GM21515 (cell line): ENCODE data around the gene TNFRSF19.
"Not testable (repeated sequence)": the region's sequence is repeated elsewhere in the genome, so short reads cannot be mapped to it uniquely, and the experiment has no call there.

ENCODE experiments used
- ATAC-seq: cut with Tn5 transposase; IDR thresholded peaks from one replicate; pipeline ENCODE4 v1.9.1; 2021; ENCODE audit not compliant: unreplicated experiment

TNFRSF19 gene

GRCh38 chr13:23652909-23653726, 82.9 kb downstream of the TNFRSF19 start:
- ATAC-seq, result no peak

DNA sequence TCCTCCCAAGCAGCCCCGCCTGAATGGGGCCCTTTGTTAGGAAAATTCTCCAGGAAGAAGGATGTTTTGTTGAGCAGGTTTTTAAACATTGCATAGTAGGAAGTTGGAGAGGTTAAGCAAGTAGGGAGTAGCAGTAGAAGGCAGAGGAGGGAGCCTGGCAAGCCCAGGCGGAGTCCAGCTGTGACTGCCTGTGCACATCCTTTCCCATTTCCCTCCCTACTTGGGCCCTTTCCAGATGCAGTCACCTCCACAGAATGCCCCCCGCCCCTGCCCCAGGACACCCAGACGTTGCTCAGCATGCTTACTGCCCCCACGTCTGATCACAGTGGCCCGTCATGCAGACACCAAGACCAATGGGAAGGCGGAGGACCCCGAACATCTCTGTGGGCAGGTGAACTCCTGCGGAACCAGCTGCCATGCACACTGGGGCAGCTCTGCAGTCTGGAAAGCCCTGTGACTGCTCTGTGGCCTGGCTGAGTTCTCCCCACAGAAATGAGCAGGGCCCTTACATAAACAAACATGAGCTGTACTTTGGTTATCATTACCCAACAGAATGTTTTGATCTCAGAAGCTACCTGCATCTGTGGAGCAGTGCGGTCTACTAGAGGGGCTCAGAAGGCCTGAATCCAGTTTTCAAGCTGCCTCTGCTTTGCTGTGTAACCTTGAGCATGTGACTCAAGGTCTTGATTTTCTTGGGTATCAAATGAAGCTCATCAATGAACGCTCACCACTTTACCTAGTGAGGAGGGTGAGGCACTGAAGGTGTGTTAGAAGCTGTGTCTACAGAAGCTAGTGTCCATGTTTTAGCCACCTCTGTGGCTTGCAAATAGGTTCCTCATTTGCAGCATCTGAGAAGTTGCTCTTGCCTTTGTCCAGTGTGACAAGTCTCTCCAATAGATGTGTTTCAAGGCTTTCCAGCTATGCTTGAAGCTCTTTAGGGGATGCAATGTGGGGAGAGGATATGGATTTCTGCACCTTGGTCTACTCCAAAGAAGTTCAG, 84.2 kb downstream of the TNFRSF19 start:
- no peak for ATAC-seq

GRCh38 chr13:23655321-23655720, 85.1 kb downstream of the TNFRSF19 start:
- no peak for ATAC-seq

- no peak for ATAC-seq
Measured at GRCh38 chr13:23656637-23657371, 86.6 kb downstream of the TNFRSF19 start.

DNA sequence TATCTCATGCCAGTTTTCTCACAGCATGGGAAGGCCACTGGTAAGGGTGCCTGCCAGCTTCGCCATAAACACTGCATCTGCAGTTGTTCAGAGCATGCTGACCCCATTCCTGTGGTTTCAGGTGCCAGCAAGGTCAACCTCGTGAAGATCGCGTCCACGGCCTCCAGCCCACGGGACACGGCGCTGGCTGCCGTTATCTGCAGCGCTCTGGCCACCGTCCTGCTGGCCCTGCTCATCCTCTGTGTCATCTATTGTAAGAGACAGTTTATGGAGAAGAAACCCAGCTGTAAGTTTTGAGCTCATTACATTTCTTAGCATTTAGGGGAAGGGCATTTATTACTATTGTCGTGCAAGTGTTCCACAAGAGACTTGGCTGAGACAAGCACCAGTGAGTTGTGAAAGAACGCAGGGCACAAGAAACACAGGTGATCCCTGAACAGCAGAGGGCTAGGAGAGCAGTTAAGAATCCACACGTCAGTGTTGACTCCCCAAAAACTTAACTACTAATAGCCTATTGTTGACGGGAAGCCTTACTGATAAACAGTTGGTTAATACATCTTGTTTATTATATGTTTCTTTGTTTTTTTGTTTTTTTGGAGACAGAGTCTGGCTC, 88.8 kb downstream of the TNFRSF19 start:
- no peak for ATAC-seq

DNA sequence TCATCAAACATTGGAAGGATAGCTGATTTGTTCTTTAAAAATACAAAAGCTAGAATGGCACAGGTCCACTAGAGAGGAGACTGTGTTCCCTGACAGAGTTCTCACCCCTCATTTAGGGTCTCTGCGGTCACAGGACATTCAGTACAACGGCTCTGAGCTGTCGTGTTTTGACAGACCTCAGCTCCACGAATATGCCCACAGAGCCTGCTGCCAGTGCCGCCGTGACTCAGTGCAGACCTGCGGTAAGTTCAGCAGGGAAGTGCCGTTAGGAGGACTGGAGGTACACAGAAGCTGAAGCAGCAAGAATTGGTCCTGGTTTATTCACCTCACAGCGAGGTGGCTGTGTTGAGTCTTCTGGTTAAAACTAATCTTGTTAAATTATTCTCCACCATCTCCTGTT, 90.0 kb downstream of the TNFRSF19 start:
- no peak for ATAC-seq

GRCh38 chr13:23666582-23666981, 96.4 kb downstream of the TNFRSF19 start:
- no peak for ATAC-seq

- ATAC-seq, result no peak
Measured at GRCh38 chr13:23667750-23668149, 97.5 kb downstream of the TNFRSF19 start.

DNA sequence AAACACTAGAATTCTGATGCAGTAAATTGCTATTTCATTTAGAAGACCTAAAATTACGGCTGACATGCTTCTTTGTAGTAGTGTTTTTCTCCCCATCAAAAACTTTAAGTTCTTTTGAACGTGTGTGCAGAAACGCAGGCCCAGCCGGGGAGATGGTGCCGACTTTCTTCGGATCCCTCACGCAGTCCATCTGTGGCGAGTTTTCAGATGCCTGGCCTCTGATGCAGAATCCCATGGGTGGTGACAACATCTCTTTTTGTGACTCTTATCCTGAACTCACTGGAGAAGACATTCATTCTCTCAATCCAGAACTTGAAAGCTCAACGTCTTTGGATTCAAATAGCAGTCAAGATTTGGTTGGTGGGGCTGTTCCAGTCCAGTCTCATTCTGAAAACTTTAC, 98.3 kb downstream of the TNFRSF19 start:
- no peak for ATAC-seq

- ATAC-seq, result no peak
Measured at GRCh38 chr13:23670793-23671192, 100.6 kb downstream of the TNFRSF19 start.

GRCh38 chr13:23671377-23671776, 101.2 kb downstream of the TNFRSF19 start:
- ATAC-seq, result no peak

DNA sequence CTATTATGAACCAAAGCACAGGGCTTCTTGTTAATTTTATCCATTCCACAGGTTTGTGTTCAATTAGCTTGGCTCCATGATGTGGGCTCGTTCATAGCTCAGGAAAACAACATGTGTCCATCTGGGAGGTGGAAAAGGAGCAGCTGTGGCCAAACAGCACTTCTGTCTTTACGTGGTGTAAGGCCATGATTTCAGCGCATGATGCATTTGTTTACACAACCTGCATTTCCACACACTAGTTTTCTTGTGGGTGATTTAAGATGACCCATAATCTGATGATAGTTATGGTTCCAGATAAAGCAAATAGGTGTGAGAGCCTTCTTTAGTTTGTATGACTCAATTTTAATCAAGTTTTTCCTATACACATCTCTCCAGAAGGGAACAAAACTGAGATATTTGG, 101.7 kb downstream of the TNFRSF19 start:
- ATAC-seq, result no peak

- ATAC-seq, result no peak
Measured at GRCh38 chr13:23672616-23673015, 102.4 kb downstream of the TNFRSF19 start.

- no peak for ATAC-seq
Measured at GRCh38 chr13:23673354-23673753, 103.1 kb downstream of the TNFRSF19 start.

DNA sequence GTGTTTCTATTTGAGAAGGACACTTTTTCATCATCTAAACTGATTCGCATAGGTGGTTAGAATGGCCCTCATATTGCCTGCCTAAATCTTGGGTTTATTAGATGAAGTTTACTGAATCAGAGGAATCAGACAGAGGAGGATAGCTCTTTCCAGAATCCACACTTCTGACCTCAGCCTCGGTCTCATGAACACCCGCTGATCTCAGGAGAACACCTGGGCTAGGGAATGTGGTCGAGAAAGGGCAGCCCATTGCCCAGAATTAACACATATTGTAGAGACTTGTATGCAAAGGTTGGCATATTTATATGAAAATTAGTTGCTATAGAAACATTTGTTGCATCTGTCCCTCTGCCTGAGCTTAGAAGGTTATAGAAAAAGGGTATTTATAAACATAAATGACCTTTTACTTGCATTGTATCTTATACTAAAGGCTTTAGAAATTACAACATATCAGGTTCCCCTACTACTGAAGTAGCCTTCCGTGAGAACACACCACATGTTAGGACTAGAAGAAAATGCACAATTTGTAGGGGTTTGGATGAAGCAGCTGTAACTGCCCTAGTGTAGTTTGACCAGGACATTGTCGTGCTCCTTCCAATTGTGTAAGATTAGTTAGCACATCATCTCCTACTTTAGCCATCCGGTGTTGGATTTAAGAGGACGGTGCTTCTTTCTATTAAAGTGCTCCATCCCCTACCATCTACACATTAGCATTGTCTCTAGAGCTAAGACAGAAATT, 103.8 kb downstream of the TNFRSF19 start:
- ATAC-seq, result no peak

DNA sequence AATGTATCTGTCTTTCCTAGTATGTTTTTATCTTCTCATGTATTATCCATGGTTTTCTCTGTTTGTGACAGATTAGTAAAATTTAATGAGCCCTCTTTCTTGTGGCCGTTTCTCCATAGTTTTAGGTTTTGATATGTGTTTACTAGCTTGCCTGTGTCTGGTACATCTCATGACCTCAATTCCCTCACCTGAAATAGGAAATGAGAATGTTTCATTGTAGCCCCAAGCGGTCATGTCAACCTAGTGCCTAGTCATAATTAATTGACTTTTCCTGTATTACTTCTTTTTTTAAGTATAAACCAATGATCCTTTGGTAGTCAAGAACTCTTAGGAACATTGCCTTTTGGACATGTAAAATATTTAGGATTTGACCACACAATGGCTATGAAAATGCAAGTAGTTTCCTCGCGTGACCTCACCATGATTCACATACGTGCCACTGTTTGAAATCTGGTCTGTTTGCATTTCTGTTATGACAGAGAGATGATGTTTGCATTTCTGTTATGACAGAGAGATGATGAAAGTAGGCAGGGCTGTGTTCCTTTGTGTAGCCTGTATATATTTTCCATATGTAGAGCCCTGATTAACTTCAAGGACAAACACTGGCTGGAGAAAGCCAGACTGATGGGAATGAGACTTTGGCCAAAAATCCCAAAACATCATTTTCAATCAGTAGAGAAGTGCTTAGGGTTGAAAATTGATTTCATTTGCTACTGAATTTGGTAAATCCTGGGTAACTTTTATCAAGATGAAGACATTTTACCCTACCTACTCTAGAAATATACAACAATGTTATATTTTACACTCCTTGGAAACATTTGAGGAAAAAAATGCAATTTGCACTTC, 104.8 kb downstream of the TNFRSF19 start:
- no peak for ATAC-seq

- ATAC-seq, result not testable (repeated sequence)
Measured at GRCh38 chr13:23677679-23678288, 107.6 kb downstream of the TNFRSF19 start.

- ATAC-seq, result no peak
Measured at GRCh38 chr13:23678795-23679194, 108.6 kb downstream of the TNFRSF19 start.

- ATAC-seq, result no peak
Measured at GRCh38 chr13:23679220-23679619, 109.0 kb downstream of the TNFRSF19 start.
